Lung (tissue), 12 donors: Measurements from ENCODE around the gene ARID1B. TPM values are rescaled to one million over a fixed set of nuclear protein-coding genes. Genes with fewer than 3 reads are reported as not detected.
A peak's percentile ranks its signal among the peaks of the same experiment; 100 is the strongest.

Source experiments
- ATAC-seq: fragments of 200-7000 bp; cut with Tn5 transposase; one replicate; pipeline ENCODE4 v1.9.1; 2020; ENCODE audit warnings: moderate number of reproducible peaks; ENCODE audit not compliant: insufficient read depth, low FRiP score
- DNase-seq, 3 donors: peaks; one replicate each; pipeline ENCODE4 v3.0.0-alpha.2; 2013 to 2017
- H3K27ac ChIP-seq, 2 donors: one replicate each; pipeline ENCODE4 v1.5.1; 2013; ENCODE audit warnings: mild to moderate bottlenecking in 2 of 2, moderate library complexity in 2 of 2, control low read depth in 1 of 2, inconsistent platforms in 1 of 2, low read depth in 1 of 2, low read length in 1 of 2
- H3K27me3 ChIP-seq, 3 donors: one replicate each; pipeline ENCODE4 v1.5.1; 2013; ENCODE audit warnings: low read length in 2 of 3; ENCODE audit not compliant: control insufficient read depth in 3 of 3, insufficient read depth in 3 of 3
- H3K36me3 ChIP-seq, 4 donors: one replicate each; pipeline ENCODE4 v1.5.1; 2013; ENCODE audit warnings: low read length in 4 of 4, mild to moderate bottlenecking in 1 of 4, moderate library complexity in 1 of 4; ENCODE audit not compliant: control insufficient read depth in 4 of 4, insufficient read depth in 4 of 4
- H3K4me1 ChIP-seq, 5 donors: one replicate each; pipeline ENCODE4 v1.5.1; 2013; ENCODE audit warnings: low read length in 5 of 5, mild to moderate bottlenecking in 2 of 5, moderate library complexity in 1 of 5; ENCODE audit not compliant: control insufficient read depth in 5 of 5, insufficient read depth in 5 of 5
- H3K4me3 ChIP-seq: one replicate; pipeline ENCODE4 v1.5.1; 2013; ENCODE audit warnings: mild to moderate bottlenecking, control low read depth, moderate library complexity
- H3K9ac ChIP-seq, 2 donors: one replicate each; pipeline ENCODE4 v1.5.1; 2013; ENCODE audit warnings: low read length in 2 of 2, control low read depth in 1 of 2; ENCODE audit not compliant: insufficient read depth in 1 of 2
- H3K9me3 ChIP-seq, 4 donors: one replicate each; pipeline ENCODE4 v1.5.1; 2013; ENCODE audit warnings: low read length in 3 of 4, mild to moderate bottlenecking in 1 of 4, moderate library complexity in 1 of 4; ENCODE audit not compliant: control insufficient read depth in 4 of 4, insufficient read depth in 3 of 4
- CTCF ChIP-seq: IDR thresholded peaks from 2 replicates; pipeline ENCODE4 v1.5.1; 2012; ENCODE audit warnings: mild to moderate bottlenecking; ENCODE audit errors: control extremely low read depth, extremely low read depth
- WGBS, 2 donors: extraction: QIAGEN DNeasy Blood & Tissue Kit; methylation state at CpG; one replicate each; pipeline ENCODE4 v1.1.7; 2013; 5-methylcytosine and 5-hydroxymethylcytosine counted together
- polyA plus RNA-seq, 2 donors: library from polyadenylated mRNA; stranded (reverse); fragments of 200-250 nt; gene quantifications; one replicate each; pipeline ENCODE4 v1.2.1, GENCODE V29; 2013
- total RNA-seq, 2 donors: library from RNA; depleted of rRNA in 1 of 2; stranded (reverse); fragments of >200 nt in 1 of 2; gene quantifications; one replicate each; pipeline ENCODE4 v1.2.1, GENCODE V29; 2014 to 2021
- donor health status: control.
- donor health status: control.
- donor health status: Bipolar disorder and iron deficiency.
- donor health status: healthy.
- donor health status: DM: yes; HTN: yes; CAD: no.

The ARID1B gene
- total and polyA plus RNA-seq, 4 donors: 10.5 to 239 (median 50.9) TPM

GRCh38 chr6:157166784-157167183 lies 389.6 kb downstream of the ARID1B start:
- H3K36me3 ChIP-seq: peaks cover 0 to 11% (median 6%) of the 10 kb centered on the region in 4 donors
- ATAC-seq: no peak
- no peaks in the 10 kb centered on the region for H3K27me3 ChIP-seq
- TF ChIP-seq CTCF: no peak
- 94 to 97% methylated on average over 8 of the region's 8 CpGs for WGBS, 2 donors
- no peak overlapping the region for H3K27ac ChIP-seq
- DNase-seq: no peak
- no peak overlapping the region for H3K4me3 ChIP-seq
- H3K9me3 ChIP-seq: no peaks in the 10 kb centered on the region
- peaks cover 0 to 27% (median 4%) of the 10 kb centered on the region in 5 donors for H3K4me1 ChIP-seq
- no peak overlapping the region for H3K9ac ChIP-seq

GRCh38 chr6:157167837-157168236 lies 390.7 kb downstream of the ARID1B start:
- Histone ChIP-seq H3K27ac (no peak overlapping the region), H3K27me3 (no peaks in the 10 kb centered on the region), H3K4me3 (no peak overlapping the region), H3K36me3 (peaks cover 0 to 11% (median 6%) of the 10 kb centered on the region in 4 donors), H3K4me1 (peaks cover 0 to 24% (median 4%) of the 10 kb centered on the region in 5 donors), H3K9me3 (no peaks in the 10 kb centered on the region), H3K9ac (no peak overlapping the region)
- 95 to 96% methylated on average over 12 of the region's 12 CpGs for WGBS, 2 donors
- TF ChIP-seq CTCF: no peak
- ATAC-seq: no peak
- DNase-seq: no peak

DNA sequence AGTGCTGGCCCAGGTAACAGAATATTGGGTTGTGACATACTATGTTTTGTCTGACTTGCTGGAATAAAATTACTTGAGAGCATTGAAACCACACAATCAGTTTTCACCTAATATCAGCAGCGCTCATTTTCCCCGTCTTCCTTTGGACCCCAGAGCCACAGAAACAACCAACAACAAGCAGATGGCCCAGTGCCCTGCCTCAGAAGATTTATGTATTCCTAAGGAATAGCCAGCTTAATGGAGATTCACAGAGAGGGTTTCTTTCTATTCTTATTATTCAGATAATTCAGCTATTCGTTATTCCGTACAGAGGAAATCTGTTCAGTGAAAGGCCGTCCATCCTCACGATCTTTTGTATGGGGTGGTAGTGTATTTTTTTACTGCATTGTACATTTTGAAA lies 391.3 kb downstream of the ARID1B start:
- Histone ChIP-seq H3K36me3 (peaks cover 0 to 11% (median 6%) of the 10 kb centered on the region in 4 donors), H3K27ac (no peak overlapping the region), H3K27me3 (no peaks in the 10 kb centered on the region), H3K4me1 (peaks cover 0 to 24% (median 4%) of the 10 kb centered on the region in 5 donors), H3K9ac (no peak overlapping the region), H3K9me3 (no peaks in the 10 kb centered on the region), H3K4me3 (no peak overlapping the region)
- DNase-seq (no peak), ATAC-seq (no peak)
- TF ChIP-seq CTCF: no peak
- 95 to 98% methylated on average over 6 of the region's 6 CpGs for WGBS, 2 donors

- H3K4me1 ChIP-seq: peaks cover 0 to 30% (median 4%) of the 10 kb centered on the region in 5 donors
- H3K4me3 ChIP-seq: no peak overlapping the region
- ATAC-seq (no peak), DNase-seq (no peak)
- peaks cover 0 to 13% (median 6%) of the 10 kb centered on the region in 4 donors for H3K36me3 ChIP-seq
- TF ChIP-seq CTCF: no peak
- no peaks in the 10 kb centered on the region for H3K27me3 ChIP-seq
- H3K27ac ChIP-seq: peak overlapping the region in 1 of 2 donors; percentile 26
- 86% methylated on average over 3 of the region's 3 CpGs for WGBS, 2 donors
- H3K9ac ChIP-seq: no peak overlapping the region
- H3K9me3 ChIP-seq: no peaks in the 10 kb centered on the region
Measured at GRCh38 chr6:157169226-157169625, 392.0 kb downstream of the ARID1B start.
